Liver (tissue), 9 donors: Measurements from ENCODE around the gene MCF2L. TPM values are rescaled to one million over a fixed set of nuclear protein-coding genes. Genes with fewer than 3 reads are reported as not detected.

Source experiments
- DNase-seq: peaks from one replicate; pipeline ENCODE4 v3.0.0-alpha.2; 2017; ENCODE audit warnings: low spot score
- H3K27ac ChIP-seq, 2 donors: one replicate each; pipeline ENCODE4 v1.7.0; 2013; ENCODE audit warnings: inconsistent platforms in 2 of 2, low read length in 2 of 2, control low read depth in 1 of 2, low read depth in 1 of 2, mild to moderate bottlenecking in 1 of 2
- H3K27me3 ChIP-seq, 4 donors: one replicate each; pipeline versions ENCODE4 v1.6.1 to v1.7.0; 2013; ENCODE audit warnings: low read length in 3 of 4, inconsistent platforms in 1 of 4, mild to moderate bottlenecking in 1 of 4, moderate library complexity in 1 of 4; ENCODE audit not compliant: control insufficient read depth in 4 of 4, insufficient read depth in 4 of 4
- H3K36me3 ChIP-seq, 4 donors: one replicate each; pipeline versions ENCODE4 v1.6.1 to v1.7.0; 2013; ENCODE audit warnings: low read length in 3 of 4, mild to moderate bottlenecking in 3 of 4, low read depth in 1 of 4, moderate library complexity in 1 of 4; ENCODE audit not compliant: control insufficient read depth in 4 of 4, insufficient read depth in 3 of 4
- H3K4me1 ChIP-seq, 4 donors: one replicate each; pipeline versions ENCODE4 v1.6.1 to v1.7.0; 2013; ENCODE audit warnings: low read length in 3 of 4, mild to moderate bottlenecking in 3 of 4, moderate library complexity in 1 of 4; ENCODE audit not compliant: control insufficient read depth in 4 of 4, insufficient read depth in 4 of 4
- H3K4me3 ChIP-seq, 3 donors: one replicate each; pipeline versions ENCODE4 v1.6.1 to v1.7.0; 2013; ENCODE audit warnings: low read length in 3 of 3, control low read depth in 1 of 3, low read depth in 1 of 3, mild to moderate bottlenecking in 1 of 3
- H3K9ac ChIP-seq, 2 donors: one replicate each; pipeline ENCODE4 v1.7.0; 2013; ENCODE audit warnings: low read length in 2 of 2, mild to moderate bottlenecking in 2 of 2, moderate library complexity in 2 of 2, control low read depth in 1 of 2, low read depth in 1 of 2
- H3K9me3 ChIP-seq, 4 donors: one replicate each; pipeline versions ENCODE4 v1.6.1 to v1.7.0; 2013; ENCODE audit warnings: low read length in 3 of 4; ENCODE audit not compliant: control insufficient read depth in 4 of 4
- CTCF ChIP-seq: fragments of 150-350 bp; IDR thresholded peaks from 2 replicates; pipeline ENCODE4 v1.5.1; 2017; ENCODE audit warnings: improper control_type of control experiment, low read depth, low read length; ENCODE audit not compliant: missing input control
- EGR1 ChIP-seq, 2 donors: IDR thresholded peaks; 2 replicates each; pipeline ENCODE4 v1.6.1; 2016 to 2018; ENCODE audit warnings: antibody characterized with exemption in 2 of 2, low read depth in 2 of 2
- FOXA1 ChIP-seq: IDR thresholded peaks from 2 replicates; pipeline ENCODE4 v1.6.1; 2016; ENCODE audit warnings: antibody characterized with exemption
- FOXA2 ChIP-seq: IDR thresholded peaks from 2 replicates; pipeline ENCODE4 v1.6.1; 2016; ENCODE audit warnings: antibody characterized with exemption
- GABPA ChIP-seq, 2 donors: IDR thresholded peaks in 1 of 2; conservative IDR thresholded peaks in 1 of 2; 2 replicates each; pipeline ENCODE4 v1.6.1; 2016; ENCODE audit warnings: antibody characterized with exemption in 2 of 2, mild to moderate bottlenecking in 1 of 2, moderate library complexity in 1 of 2
- HNF4A ChIP-seq, 2 donors: conservative IDR thresholded peaks; 2 replicates each; pipeline ENCODE4 v1.6.1; 2016; ENCODE audit warnings: antibody characterized with exemption in 2 of 2, mild to moderate bottlenecking in 2 of 2
- HNF4G ChIP-seq: IDR thresholded peaks from 2 replicates; pipeline ENCODE4 v1.6.1; 2016; ENCODE audit warnings: antibody characterized with exemption
- JUND ChIP-seq, 2 donors: IDR thresholded peaks; 2 replicates each; pipeline ENCODE4 v1.6.1; 2016; ENCODE audit warnings: antibody characterized with exemption in 2 of 2
- NR2F2 ChIP-seq: IDR thresholded peaks from 2 replicates; pipeline ENCODE4 v1.6.1; 2016; ENCODE audit warnings: antibody characterized with exemption
- RXRA ChIP-seq, 2 donors: IDR thresholded peaks; 2 replicates each; pipeline ENCODE4 v1.6.1; 2017 to 2018; ENCODE audit warnings: antibody characterized with exemption in 2 of 2, mild to moderate bottlenecking in 1 of 2
- SP1 ChIP-seq: IDR thresholded peaks from 2 replicates; pipeline ENCODE4 v1.6.1; 2018; ENCODE audit warnings: antibody characterized with exemption, mild to moderate bottlenecking
- TAF1 ChIP-seq: conservative IDR thresholded peaks from 2 replicates; pipeline ENCODE4 v1.6.1; 2016; ENCODE audit warnings: antibody characterized with exemption, mild to moderate bottlenecking
- YY1 ChIP-seq: IDR thresholded peaks from 2 replicates; pipeline ENCODE4 v1.6.1; 2016; ENCODE audit warnings: antibody characterized with exemption, mild to moderate bottlenecking
- ZBTB33 ChIP-seq: IDR thresholded peaks from 2 replicates; pipeline ENCODE4 v1.6.1; 2016; ENCODE audit warnings: antibody characterized with exemption
- WGBS: extraction: QIAGEN DNeasy Blood & Tissue Kit; methylation state at CpG from one replicate; pipeline ENCODE4 v1.1.7; 2013; 5-methylcytosine and 5-hydroxymethylcytosine counted together
- polyA plus RNA-seq, 2 donors: library from polyadenylated mRNA; stranded (reverse) in 1 of 2; unstranded in 1 of 2; fragments of 200-250 nt in 1 of 2; fragments of >200 nt in 1 of 2; fragmentation: Nextera tagmentation in 1 of 2; extraction: Ambion mirVana in 1 of 2; gene quantifications; one replicate each; pipeline versions ENCODE4 v1.2.1 to v1.2.3, GENCODE V29; 2013 to 2015
- total RNA-seq, 2 donors: library from RNA; depleted of rRNA; stranded (reverse); fragments of >200 nt; gene quantifications; one replicate each; pipeline ENCODE4 v1.2.3, GENCODE V29; 2014
- TF ChIP-seq, protein P1 (sequence below): IDR thresholded peaks from 2 replicates; pipeline ENCODE4 v1.6.1; 2016; ENCODE audit warnings: antibody characterized with exemption
- TF ChIP-seq, protein P2 (sequence below): IDR thresholded peaks from 2 replicates; pipeline ENCODE4 v1.6.1; 2016; ENCODE audit warnings: antibody characterized with exemption
- TF ChIP-seq, protein P3 (sequence below): IDR thresholded peaks from 2 replicates; pipeline ENCODE4 v1.6.1; 2016; ENCODE audit warnings: antibody characterized with exemption, mild to moderate bottlenecking
- donor health status: healthy.
- donor health status: healthy.
- donor health status: healthy.
- donor health status: healthy.
- donor health status: healthy.

The MCF2L gene
- total and polyA plus RNA-seq, 4 donors: 2.9 to 12.8 (median 7.1) TPM

GRCh38 chr13:112934078-112934477 lies 34.9 kb upstream of the MCF2L start:
- Histone ChIP-seq H3K27me3 (no peaks in the 10 kb centered on the region), H3K4me3 (no peak overlapping the region), H3K36me3 (no peaks in the 10 kb centered on the region), H3K4me1 (peaks cover 1 to 8% (median 7%) of the 10 kb centered on the region in 4 donors), H3K9ac (no peak overlapping the region), H3K9me3 (no peaks in the 10 kb centered on the region), H3K27ac (no peak overlapping the region)
- TF ChIP-seq, protein P1, sequence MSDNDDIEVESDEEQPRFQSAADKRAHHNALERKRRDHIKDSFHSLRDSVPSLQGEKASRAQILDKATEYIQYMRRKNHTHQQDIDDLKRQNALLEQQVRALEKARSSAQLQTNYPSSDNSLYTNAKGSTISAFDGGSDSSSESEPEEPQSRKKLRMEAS: no peak
- no peak for TF ChIP-seq FOXA1
- no peak for TF ChIP-seq HNF4A (conservative IDR thresholded peaks at IDR 0.05)
- TF ChIP-seq FOXA2: no peak
- TF ChIP-seq, protein P2, sequence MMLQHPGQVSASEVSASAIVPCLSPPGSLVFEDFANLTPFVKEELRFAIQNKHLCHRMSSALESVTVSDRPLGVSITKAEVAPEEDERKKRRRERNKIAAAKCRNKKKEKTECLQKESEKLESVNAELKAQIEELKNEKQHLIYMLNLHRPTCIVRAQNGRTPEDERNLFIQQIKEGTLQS: no peak
- TF ChIP-seq, protein P3, sequence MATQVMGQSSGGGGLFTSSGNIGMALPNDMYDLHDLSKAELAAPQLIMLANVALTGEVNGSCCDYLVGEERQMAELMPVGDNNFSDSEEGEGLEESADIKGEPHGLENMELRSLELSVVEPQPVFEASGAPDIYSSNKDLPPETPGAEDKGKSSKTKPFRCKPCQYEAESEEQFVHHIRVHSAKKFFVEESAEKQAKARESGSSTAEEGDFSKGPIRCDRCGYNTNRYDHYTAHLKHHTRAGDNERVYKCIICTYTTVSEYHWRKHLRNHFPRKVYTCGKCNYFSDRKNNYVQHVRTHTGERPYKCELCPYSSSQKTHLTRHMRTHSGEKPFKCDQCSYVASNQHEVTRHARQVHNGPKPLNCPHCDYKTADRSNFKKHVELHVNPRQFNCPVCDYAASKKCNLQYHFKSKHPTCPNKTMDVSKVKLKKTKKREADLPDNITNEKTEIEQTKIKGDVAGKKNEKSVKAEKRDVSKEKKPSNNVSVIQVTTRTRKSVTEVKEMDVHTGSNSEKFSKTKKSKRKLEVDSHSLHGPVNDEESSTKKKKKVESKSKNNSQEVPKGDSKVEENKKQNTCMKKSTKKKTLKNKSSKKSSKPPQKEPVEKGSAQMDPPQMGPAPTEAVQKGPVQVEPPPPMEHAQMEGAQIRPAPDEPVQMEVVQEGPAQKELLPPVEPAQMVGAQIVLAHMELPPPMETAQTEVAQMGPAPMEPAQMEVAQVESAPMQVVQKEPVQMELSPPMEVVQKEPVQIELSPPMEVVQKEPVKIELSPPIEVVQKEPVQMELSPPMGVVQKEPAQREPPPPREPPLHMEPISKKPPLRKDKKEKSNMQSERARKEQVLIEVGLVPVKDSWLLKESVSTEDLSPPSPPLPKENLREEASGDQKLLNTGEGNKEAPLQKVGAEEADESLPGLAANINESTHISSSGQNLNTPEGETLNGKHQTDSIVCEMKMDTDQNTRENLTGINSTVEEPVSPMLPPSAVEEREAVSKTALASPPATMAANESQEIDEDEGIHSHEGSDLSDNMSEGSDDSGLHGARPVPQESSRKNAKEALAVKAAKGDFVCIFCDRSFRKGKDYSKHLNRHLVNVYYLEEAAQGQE: no peak
- no peak for TF ChIP-seq ZBTB33
- no peak for TF ChIP-seq CTCF
- TF ChIP-seq YY1: no peak
- no peak for TF ChIP-seq SP1
- no peak for TF ChIP-seq EGR1 (IDR thresholded peaks at IDR 0.05; ENCODE audit: low read depth in 2 of 2)
- DNase-seq: no peak
- 79% methylated on average over 6 of the region's 6 CpGs for WGBS

GRCh38 chr13:112938680-112939079 lies 30.3 kb upstream of the MCF2L start:
- H3K36me3 ChIP-seq: no peaks in the 10 kb centered on the region
- 83% methylated on average over 7 of the region's 7 CpGs for WGBS
- H3K9ac ChIP-seq: no peak overlapping the region
- no peaks in the 10 kb centered on the region for H3K9me3 ChIP-seq
- no peak overlapping the region for H3K27ac ChIP-seq
- peaks cover 0 to 12% (median 6%) of the 10 kb centered on the region in 4 donors for H3K4me1 ChIP-seq
- DNase-seq: no peak
- H3K4me3 ChIP-seq: no peak overlapping the region
- no peaks in the 10 kb centered on the region for H3K27me3 ChIP-seq
- TF ChIP-seq YY1 (no peak), HNF4G (no peak), SP1 (no peak), TAF1 (no peak), FOXA1 (no peak), GABPA (IDR thresholded peaks at IDR 0.05 in 1 of 2, conservative IDR thresholded peaks at IDR 0.05 in 1 of 2) (no peak), JUND (IDR thresholded peaks at IDR 0.05) (no peak), ZBTB33 (no peak), CTCF (no peak), NR2F2 (no peak), RXRA (IDR thresholded peaks at IDR 0.05) (no peak)
- TF ChIP-seq, protein P2: no peak
- TF ChIP-seq, protein P1: no peak
